ENCODE measurements around the gene THRA. TPM values are rescaled to one million over a fixed set of nuclear protein-coding genes. Genes with fewer than 3 reads are reported as not detected.

Gene THRA
- polyA plus RNA-seq, 1 donor (not counting 4 experiments of a cell fraction or from before 2014, with no cell fraction given), result 4.5 TPM

DNA sequence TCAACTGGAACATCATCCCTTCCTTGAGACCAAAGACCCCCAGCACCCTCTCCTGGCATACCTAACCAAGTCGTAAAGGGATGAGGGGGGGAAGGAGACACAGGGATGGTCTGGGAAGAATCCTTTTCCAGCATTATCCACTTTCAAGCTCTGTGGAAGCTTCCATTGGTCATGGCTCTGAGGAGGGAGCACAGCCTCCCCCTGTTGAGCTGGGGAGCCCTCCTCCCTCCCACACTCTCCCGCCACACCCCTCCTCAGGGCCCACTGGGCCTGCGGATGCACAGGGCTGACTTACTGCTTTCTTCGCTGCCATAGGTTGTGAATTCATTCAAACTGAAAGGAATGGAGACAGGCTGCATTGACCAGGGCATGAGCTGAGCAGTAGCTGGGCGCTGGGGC lies 35.2 kb upstream of the THRA start:
- peaks cover 2% of the 10 kb centered on the region for H3K9me1 ChIP-seq (ENCODE audit: control insufficient read depth, extremely low read depth, insufficient read depth, low read length)
- no peaks in the 10 kb centered on the region for H3K27me3 ChIP-seq (ENCODE audit: control insufficient read depth, extremely low read depth, insufficient read depth, low read length)
- DNase-seq (ENCODE audit: low read depth, low spot score) (no peak), FAIRE-seq (no peak)
- no peak overlapping the region for H3K4me3 ChIP-seq (ENCODE audit: control insufficient read depth in 2 of 3, extremely low read depth in 1 of 3, insufficient read depth in 2 of 3, low read depth in 1 of 3, low read length in 3 of 3)
- no peak overlapping the region for H3K9ac ChIP-seq (ENCODE audit: control insufficient read depth, extremely low read depth, insufficient read depth, low read length)
- no peak for TF ChIP-seq EZH2 (IDR thresholded peaks at IDR 0.05; ENCODE audit: low read length)
- TF ChIP-seq, protein P1, sequence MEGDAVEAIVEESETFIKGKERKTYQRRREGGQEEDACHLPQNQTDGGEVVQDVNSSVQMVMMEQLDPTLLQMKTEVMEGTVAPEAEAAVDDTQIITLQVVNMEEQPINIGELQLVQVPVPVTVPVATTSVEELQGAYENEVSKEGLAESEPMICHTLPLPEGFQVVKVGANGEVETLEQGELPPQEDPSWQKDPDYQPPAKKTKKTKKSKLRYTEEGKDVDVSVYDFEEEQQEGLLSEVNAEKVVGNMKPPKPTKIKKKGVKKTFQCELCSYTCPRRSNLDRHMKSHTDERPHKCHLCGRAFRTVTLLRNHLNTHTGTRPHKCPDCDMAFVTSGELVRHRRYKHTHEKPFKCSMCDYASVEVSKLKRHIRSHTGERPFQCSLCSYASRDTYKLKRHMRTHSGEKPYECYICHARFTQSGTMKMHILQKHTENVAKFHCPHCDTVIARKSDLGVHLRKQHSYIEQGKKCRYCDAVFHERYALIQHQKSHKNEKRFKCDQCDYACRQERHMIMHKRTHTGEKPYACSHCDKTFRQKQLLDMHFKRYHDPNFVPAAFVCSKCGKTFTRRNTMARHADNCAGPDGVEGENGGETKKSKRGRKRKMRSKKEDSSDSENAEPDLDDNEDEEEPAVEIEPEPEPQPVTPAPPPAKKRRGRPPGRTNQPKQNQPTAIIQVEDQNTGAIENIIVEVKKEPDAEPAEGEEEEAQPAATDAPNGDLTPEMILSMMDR (optimal IDR thresholded peaks at IDR 0.05 in 1 of 3, IDR thresholded peaks at IDR 0.05 in 1 of 3, conservative IDR thresholded peaks at IDR 0.05 in 1 of 3; ENCODE audit: extremely low read depth in 1 of 3, insufficient read depth in 2 of 3, low read length in 3 of 3), result no peak
- no peak overlapping the region for H3K4me2 ChIP-seq (ENCODE audit: control insufficient read depth, extremely low read depth, insufficient read depth, low read depth, low read length)
- peaks cover 63% of the 10 kb centered on the region for H3K4me1 ChIP-seq (ENCODE audit: control insufficient read depth, extremely low read depth, insufficient read depth, low read length)
- no peaks in the 10 kb centered on the region for H4K20me1 ChIP-seq (ENCODE audit: control insufficient read depth, extremely low read depth, insufficient read depth, low read length)
- peaks cover 18 to 56% of the 10 kb centered on the region in 2 experiments for H3K36me3 ChIP-seq (ENCODE audit: control insufficient read depth in 2 of 2, extremely low read depth in 1 of 2, insufficient read depth in 2 of 2, low read length in 2 of 2)
- H3K27ac ChIP-seq (ENCODE audit: control insufficient read depth, insufficient read depth, low read length), result no peak overlapping the region
- no peak overlapping the region for H2AFZ ChIP-seq (ENCODE audit: control insufficient read depth, low read length)
- H3K9me3 ChIP-seq (ENCODE audit: control insufficient read depth, low read depth, low read length), result no peaks in the 10 kb centered on the region
- no peaks in the 10 kb centered on the region for H3K79me2 ChIP-seq (ENCODE audit: control insufficient read depth, insufficient read depth, low read length)
- dilution Hi-C loops (cut with MboI; ENCODE audit: extremely low pct_ligation_motif_present, low sequenced_read_pairs), result no loop called here

DNA sequence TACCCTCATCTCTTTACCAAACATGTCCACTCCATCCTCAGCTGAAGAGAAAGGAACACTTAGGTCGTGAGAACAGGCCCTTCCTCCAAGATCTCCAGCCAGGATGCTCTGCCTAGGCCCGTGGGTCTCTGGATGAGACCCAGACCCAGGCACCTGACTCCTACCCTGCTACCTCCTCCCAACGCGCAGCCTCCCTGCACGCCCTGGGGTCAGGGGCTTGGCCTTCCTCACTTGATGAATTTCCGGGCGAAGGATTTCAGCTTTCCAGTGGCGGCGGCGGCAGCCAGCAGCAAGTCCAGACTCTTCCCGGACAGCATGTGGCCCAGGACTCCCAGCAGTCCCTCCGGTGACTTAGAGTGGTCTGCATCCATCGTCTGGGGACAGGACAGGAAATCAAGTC lies 34.2 kb upstream of the THRA start:
- no peaks in the 10 kb centered on the region for H4K20me1 ChIP-seq (ENCODE audit: control insufficient read depth, extremely low read depth, insufficient read depth, low read length)
- H2AFZ ChIP-seq (ENCODE audit: control insufficient read depth, low read length), result no peak overlapping the region
- H3K9ac ChIP-seq (ENCODE audit: control insufficient read depth, extremely low read depth, insufficient read depth, low read length), result no peak overlapping the region
- no peak for TF ChIP-seq EZH2 (IDR thresholded peaks at IDR 0.05; ENCODE audit: low read length)
- TF ChIP-seq, protein P1 (optimal IDR thresholded peaks at IDR 0.05 in 1 of 3, IDR thresholded peaks at IDR 0.05 in 1 of 3, conservative IDR thresholded peaks at IDR 0.05 in 1 of 3; ENCODE audit: extremely low read depth in 1 of 3, insufficient read depth in 2 of 3, low read length in 3 of 3), result no peak
- peaks cover 17 to 53% of the 10 kb centered on the region in 2 experiments for H3K36me3 ChIP-seq (ENCODE audit: control insufficient read depth in 2 of 2, extremely low read depth in 1 of 2, insufficient read depth in 2 of 2, low read length in 2 of 2)
- dilution Hi-C loops (cut with MboI; ENCODE audit: extremely low pct_ligation_motif_present, low sequenced_read_pairs), result no loop called here
- H3K4me3 ChIP-seq (ENCODE audit: control insufficient read depth in 2 of 3, extremely low read depth in 1 of 3, insufficient read depth in 2 of 3, low read depth in 1 of 3, low read length in 3 of 3), result no peak overlapping the region
- no peaks in the 10 kb centered on the region for H3K79me2 ChIP-seq (ENCODE audit: control insufficient read depth, insufficient read depth, low read length)
- no peak overlapping the region for H3K27ac ChIP-seq (ENCODE audit: control insufficient read depth, insufficient read depth, low read length)
- H3K9me1 ChIP-seq (ENCODE audit: control insufficient read depth, extremely low read depth, insufficient read depth, low read length), result no peaks in the 10 kb centered on the region
- peaks cover 54% of the 10 kb centered on the region for H3K4me1 ChIP-seq (ENCODE audit: control insufficient read depth, extremely low read depth, insufficient read depth, low read length)
- no peak for DNase-seq (ENCODE audit: low read depth, low spot score)
- no peak overlapping the region for H3K4me2 ChIP-seq (ENCODE audit: control insufficient read depth, extremely low read depth, insufficient read depth, low read depth, low read length)
- no peak for FAIRE-seq
- no peaks in the 10 kb centered on the region for H3K9me3 ChIP-seq (ENCODE audit: control insufficient read depth, low read depth, low read length)
- no peaks in the 10 kb centered on the region for H3K27me3 ChIP-seq (ENCODE audit: control insufficient read depth, extremely low read depth, insufficient read depth, low read length)
